ENCODE results near the gene ZNF638. TPM values are rescaled to one million over a fixed set of nuclear protein-coding genes. Genes with fewer than 3 reads are reported as not detected.

ZNF638 gene
- polyA plus RNA-seq, 6 donors from 2014 or later = 34.9 to 80.2 (median 50.9) TPM

DNA sequence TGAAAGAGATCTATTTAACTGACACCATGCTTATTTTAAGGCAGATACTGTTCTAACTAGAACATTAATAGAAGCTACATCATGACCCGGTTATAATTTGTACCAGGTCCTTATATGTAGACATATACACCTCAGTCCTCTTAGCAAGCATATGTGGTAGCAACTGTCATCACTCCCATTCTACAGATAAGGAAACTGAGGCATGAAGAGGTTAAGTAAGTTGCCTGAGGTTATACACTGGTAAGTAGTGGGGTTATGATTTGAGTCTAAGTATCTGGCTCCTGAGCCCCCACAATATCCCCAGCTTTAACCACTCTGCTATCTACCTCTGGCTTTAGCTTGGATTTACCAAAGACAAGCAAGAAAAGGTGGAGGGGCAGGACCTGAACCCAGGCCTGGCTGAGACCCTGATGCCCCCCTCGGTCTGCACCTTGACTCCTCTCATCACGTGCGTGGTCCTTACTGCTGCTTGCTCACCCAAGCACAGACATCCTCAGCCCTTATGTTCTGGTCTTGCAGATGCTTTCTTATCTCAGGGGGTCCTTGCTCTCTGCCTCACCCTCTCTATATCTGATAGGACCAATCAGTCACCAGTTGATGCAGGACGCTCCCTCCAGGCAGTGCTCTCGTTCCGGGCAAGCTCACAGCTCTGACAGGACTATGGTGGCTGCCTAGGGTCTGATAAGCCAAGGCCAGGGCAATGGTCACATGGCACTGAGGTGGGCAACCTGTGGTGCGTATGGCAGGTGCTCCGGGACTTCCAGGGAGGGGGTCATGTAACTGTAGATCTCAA lies 125.7 kb downstream of the ZNF638 start:
- Mint-ChIP-seq H3K4me1 (peaks cover 11 to 18% (median 16%) of the 10 kb centered on the region in 3 donors), H3K27ac (peak overlapping the region in 2 of 6 donors; percentile 5 to 73), H3K27me3 (peaks cover 33 to 67% (median 53%) of the 10 kb centered on the region in 3 donors), H3K9me3 (peaks cover 0 to 6% (median 2%) of the 10 kb centered on the region in 7 donors), H3K4me3 (no peak overlapping the region), H3K36me3 (peaks cover 0 to 18% of the 10 kb centered on the region in 2 donors)
- ATAC-seq (ENCODE audit: low read depth in 2 of 2) = no peak
- no peak for DNase-seq

DNA sequence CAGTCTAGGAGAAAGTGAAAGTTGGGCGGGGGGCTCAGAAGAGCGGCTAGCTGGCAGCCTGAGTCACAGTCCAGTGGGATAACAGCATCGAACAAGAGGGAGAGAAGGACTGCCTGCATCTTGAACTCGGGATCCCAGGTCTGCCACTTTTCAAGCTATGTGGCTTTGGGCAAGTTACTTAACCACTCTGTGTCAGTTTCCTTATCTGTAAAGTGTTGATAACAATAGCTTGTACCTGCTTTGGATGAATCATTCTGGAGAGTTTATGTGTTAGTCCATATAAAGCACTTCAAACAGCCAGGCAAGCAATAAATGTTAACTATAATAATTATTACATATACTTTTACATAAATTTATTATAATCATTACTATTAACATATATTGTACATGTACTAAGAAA lies 126.3 kb downstream of the ZNF638 start:
- DNase-seq = no peak
- Mint-ChIP-seq H3K9me3 (peaks cover 0 to 9% (median 2%) of the 10 kb centered on the region in 7 donors), H3K27me3 (peaks cover 27 to 62% (median 52%) of the 10 kb centered on the region in 3 donors), H3K27ac (peak overlapping the region in 1 of 6 donors; percentile 5), H3K4me3 (no peak overlapping the region), H3K36me3 (peaks cover 0 to 18% of the 10 kb centered on the region in 2 donors), H3K4me1 (peaks cover 6 to 14% (median 10%) of the 10 kb centered on the region in 3 donors)
- ATAC-seq (ENCODE audit: low read depth in 2 of 2) = no peak

DNA sequence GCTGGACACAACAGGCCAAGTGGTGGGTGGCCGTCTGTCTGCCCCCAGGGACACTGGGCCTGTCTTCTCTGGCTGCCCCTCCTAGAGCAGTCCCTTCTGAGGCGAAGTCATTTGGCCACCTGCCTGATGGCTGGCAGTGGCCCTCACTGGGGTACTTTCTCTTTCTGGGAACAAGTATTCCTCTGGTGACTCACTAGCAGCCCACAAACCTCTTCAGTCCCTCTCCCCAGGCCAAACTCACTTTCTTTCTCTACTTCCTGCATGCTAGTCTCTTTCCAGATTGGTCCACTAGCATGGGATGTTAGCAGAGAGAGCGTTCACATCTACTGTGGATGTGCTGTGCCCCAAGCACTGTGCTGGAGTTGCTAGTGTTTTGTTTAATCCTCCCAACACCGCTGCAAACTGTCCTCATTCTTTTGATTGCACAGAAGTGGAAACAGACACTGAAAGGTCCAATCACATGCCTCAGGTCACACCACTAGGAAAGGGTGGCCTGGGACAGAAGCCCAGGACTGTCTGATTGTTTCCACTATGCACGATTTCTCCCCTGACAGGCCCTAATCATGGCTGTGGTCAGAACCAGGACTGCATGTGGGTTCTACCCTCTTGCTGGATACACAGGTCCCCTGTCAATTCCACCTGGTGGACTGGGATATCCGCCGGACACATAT lies 127.0 kb downstream of the ZNF638 start:
- Mint-ChIP-seq H3K27ac (no peak overlapping the region), H3K4me1 (peaks cover 5 to 14% (median 6%) of the 10 kb centered on the region in 3 donors), H3K4me3 (no peak overlapping the region), H3K9me3 (peaks cover 0 to 11% (median 4%) of the 10 kb centered on the region in 7 donors), H3K27me3 (peaks cover 23 to 57% (median 52%) of the 10 kb centered on the region in 3 donors), H3K36me3 (peaks cover 0 to 18% of the 10 kb centered on the region in 2 donors)
- DNase-seq = no peak
- ATAC-seq (ENCODE audit: low read depth in 2 of 2) = no peak

DNA sequence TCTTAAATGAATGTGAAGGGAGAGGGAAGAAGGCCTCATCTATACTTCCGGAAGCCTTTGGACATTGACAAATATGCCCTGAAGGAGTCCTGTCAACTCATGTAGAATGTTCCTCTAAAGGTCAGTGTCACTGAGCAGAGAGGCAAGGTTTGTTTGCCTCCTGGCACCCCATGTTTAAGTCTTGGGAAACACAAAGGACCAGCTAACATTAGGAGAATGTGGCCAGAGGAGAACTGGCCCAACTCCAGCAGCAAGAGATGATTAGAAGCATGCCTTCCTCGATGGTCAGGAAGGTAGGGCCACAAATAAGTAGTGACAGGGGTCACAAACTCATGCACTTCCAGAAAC lies 127.5 kb downstream of the ZNF638 start:
- Mint-ChIP-seq H3K27me3 (peaks cover 23 to 52% (median 52%) of the 10 kb centered on the region in 3 donors), H3K4me1 (peaks cover 5 to 14% (median 6%) of the 10 kb centered on the region in 3 donors), H3K9me3 (peaks cover 0 to 11% (median 4%) of the 10 kb centered on the region in 7 donors), H3K4me3 (no peak overlapping the region), H3K36me3 (peaks cover 0 to 18% of the 10 kb centered on the region in 2 donors), H3K27ac (no peak overlapping the region)
- DNase-seq (no peak), ATAC-seq (ENCODE audit: low read depth in 2 of 2) (no peak)

DNA sequence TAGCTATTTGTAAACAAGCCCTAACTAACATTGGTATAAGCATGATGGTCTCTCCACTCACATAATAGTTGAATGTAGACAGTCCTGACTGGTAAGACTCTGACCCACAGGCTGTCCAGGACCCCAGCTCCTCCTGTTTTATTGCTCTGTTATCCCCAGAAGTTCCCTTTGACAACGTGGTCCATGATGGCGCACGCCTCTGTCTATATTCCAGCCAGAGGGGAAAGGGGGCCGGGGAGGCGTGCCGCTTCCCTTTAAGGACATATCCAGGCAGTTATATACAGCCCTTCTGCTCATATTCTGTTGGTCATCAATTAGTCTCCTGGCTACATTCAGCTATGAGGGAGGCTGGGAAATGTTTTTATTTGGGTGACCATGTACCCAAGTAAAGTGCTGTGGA lies 128.5 kb downstream of the ZNF638 start:
- peaks cover 15 to 42% (median 42%) of the 10 kb centered on the region in 3 donors for H3K27me3 Mint-ChIP-seq
- H3K4me3 Mint-ChIP-seq = no peak overlapping the region
- H3K9me3 Mint-ChIP-seq = peaks cover 0 to 11% (median 4%) of the 10 kb centered on the region in 7 donors
- H3K27ac Mint-ChIP-seq = no peak overlapping the region
- DNase-seq (no peak), ATAC-seq (ENCODE audit: low read depth in 2 of 2) (no peak)
- peaks cover 0 to 9% (median 1%) of the 10 kb centered on the region in 3 donors for H3K4me1 Mint-ChIP-seq
- H3K36me3 Mint-ChIP-seq = peaks cover 0 to 16% of the 10 kb centered on the region in 2 donors

DNA sequence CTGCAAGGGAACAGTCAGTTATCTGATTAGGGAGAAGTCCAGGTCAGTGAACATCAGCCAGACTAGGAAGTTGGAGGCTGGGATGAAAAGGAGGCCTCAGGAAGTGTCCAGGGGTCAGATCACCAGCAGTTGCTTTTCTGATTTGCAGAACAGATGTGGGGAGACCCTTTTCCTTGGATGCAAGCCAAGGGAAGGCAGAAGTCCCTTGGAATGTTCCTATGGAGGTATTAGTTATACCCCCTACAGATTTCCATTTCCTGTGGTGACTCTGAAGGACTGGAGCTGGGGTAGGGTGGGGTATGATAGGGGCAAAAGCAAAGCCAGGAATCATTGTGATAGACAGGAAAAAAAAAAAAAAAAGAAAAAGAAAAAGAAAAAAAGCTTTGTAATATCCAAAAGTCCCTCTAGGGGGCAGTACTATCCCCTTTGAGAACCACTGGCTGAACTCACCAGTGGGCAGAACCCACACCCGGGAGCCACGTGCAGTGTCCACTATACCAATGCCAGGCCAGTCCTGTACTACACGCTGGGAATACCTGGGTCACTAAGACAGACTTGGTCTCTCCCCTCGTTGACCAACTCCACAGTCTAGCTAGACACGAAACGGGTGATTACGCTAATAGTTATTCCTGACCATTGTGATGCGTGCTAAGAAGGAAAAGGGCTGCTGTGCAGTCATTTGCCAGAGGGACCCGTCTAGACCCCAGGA lies 129.2 kb downstream of the ZNF638 start:
- Mint-ChIP-seq H3K4me3 (no peak overlapping the region), H3K36me3 (peaks cover 0 to 9% of the 10 kb centered on the region in 2 donors), H3K27ac (no peak overlapping the region), H3K9me3 (peaks cover 0 to 11% (median 4%) of the 10 kb centered on the region in 7 donors), H3K4me1 (peaks cover 0 to 2% (median under 1%) of the 10 kb centered on the region in 3 donors), H3K27me3 (peaks cover 8 to 35% (median 35%) of the 10 kb centered on the region in 3 donors)
- no peak for DNase-seq
- no peak for ATAC-seq (ENCODE audit: low read depth in 2 of 2)

DNA sequence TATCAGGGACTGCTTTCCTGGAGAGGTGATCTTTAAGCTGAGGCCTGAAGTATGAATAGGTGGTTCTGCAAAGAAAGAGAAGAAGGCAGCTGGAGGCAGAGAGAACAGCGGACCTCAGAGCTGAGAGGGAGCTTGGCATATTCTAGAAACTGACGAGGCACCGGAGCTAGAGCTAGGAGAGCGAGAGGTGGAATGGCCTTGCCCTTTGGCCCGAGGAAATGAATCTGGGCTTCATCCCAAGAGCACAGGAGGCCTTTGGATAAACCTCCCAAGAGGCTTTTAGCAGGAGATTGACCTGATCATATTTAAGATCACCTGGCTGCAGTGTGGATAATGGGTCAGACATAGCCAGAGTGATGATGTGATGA lies 129.7 kb downstream of the ZNF638 start:
- ATAC-seq (ENCODE audit: low read depth in 2 of 2) = no peak
- no peaks in the 10 kb centered on the region for H3K4me1 Mint-ChIP-seq
- peaks cover 6 to 30% (median 29%) of the 10 kb centered on the region in 3 donors for H3K27me3 Mint-ChIP-seq
- no peak overlapping the region for H3K27ac Mint-ChIP-seq
- DNase-seq = no peak
- H3K4me3 Mint-ChIP-seq = no peak overlapping the region
- peaks cover 0 to 11% (median 4%) of the 10 kb centered on the region in 7 donors for H3K9me3 Mint-ChIP-seq
- H3K36me3 Mint-ChIP-seq = peaks cover 0 to 3% of the 10 kb centered on the region in 2 donors

DNA sequence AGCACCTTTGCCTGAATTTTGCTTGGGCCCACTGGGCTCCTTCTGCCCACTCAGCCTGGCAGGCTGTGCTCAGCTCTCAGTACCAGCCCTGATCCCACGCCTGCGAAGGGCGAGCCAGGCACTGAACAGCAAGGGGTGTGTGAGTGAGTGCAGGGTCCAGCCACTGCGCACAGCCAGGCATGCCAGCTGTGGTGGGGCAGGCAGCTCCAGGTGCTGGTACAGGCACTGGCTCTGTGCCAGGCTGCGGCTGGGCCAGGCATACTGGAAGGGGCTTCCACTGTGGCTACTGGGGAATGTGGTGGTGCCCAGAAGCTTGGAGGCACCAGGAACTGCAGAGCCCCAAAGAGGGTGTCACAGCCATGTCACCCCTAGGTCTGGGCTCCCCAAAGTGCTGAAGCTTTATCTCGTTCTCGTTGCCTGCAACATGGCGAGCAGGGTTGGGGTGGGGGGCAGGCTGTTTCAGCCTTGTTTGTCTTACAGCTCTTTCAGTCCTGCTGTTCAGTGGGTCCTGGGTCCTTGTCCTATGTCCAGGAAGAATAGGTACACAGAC lies 130.5 kb downstream of the ZNF638 start:
- H3K27me3 Mint-ChIP-seq = peaks cover 10 to 27% (median 26%) of the 10 kb centered on the region in 3 donors
- no peaks in the 10 kb centered on the region for H3K36me3 Mint-ChIP-seq
- ATAC-seq (ENCODE audit: low read depth in 2 of 2) = no peak
- no peak for DNase-seq
- H3K4me1 Mint-ChIP-seq = peaks cover 3 to 5% (median 4%) of the 10 kb centered on the region in 3 donors
- peaks cover 0 to 11% (median 4%) of the 10 kb centered on the region in 7 donors for H3K9me3 Mint-ChIP-seq
- H3K4me3 Mint-ChIP-seq = no peak overlapping the region
- no peak overlapping the region for H3K27ac Mint-ChIP-seq

DNA sequence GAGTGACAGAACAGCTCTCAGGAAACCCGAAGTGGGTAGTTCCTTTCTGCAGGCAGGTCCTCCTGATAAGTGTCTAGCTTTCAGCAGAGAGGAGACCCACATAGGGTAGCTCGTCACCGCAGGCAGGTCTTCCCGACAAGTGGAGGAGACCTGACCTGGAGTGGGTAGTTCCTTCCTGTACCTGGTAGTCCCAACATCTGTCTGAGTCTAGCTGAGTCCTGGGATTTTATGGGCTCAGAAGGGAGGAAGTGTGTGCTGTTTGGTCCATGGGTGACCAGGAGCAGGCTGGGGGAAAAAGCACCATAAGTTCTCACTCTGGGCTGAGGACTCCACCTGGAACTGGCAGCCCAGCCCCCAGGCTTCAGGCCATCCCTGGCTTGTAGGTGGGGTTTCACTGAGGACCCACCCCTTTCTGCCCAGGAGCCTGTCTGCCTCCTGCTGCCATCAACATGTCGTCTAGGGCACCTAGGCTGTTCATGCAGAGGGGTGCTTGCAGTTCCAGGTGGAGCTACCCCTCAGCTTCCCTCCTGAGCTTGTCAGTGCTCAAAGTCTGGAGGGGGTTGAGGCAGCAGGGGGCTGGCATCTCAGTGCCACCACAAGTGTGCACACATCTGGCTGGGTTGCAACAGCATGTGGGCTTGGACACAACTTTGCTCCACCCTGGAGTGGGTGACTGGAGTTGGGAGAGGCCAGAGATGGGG lies 131.2 kb downstream of the ZNF638 start:
- Mint-ChIP-seq H3K4me3 (no peak overlapping the region), H3K27ac (no peak overlapping the region), H3K9me3 (peaks cover 0 to 11% (median 4%) of the 10 kb centered on the region in 7 donors), H3K36me3 (no peaks in the 10 kb centered on the region), H3K4me1 (peaks cover 7 to 10% (median 7%) of the 10 kb centered on the region in 3 donors), H3K27me3 (peaks cover 17 to 27% (median 26%) of the 10 kb centered on the region in 3 donors)
- ATAC-seq (ENCODE audit: low read depth in 2 of 2) (no peak), DNase-seq (no peak)

DNA sequence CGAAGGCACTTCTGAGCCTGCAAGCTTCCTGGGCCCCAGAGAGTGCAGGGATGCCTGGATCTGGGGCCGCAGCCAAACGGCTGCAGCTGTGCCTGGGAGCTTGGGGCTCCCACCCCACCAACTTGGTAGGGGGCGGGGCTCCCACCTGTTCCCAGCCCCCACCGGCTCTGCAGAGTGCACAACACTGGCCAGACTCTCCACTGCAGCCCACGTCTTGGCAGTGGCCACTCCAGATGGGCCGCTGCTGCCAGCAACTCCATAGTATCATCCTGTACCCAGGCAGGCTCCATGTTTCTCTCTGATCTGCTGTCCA lies 131.7 kb downstream of the ZNF638 start:
- no peak for ATAC-seq (ENCODE audit: low read depth in 2 of 2)
- H3K36me3 Mint-ChIP-seq = no peaks in the 10 kb centered on the region

DNA sequence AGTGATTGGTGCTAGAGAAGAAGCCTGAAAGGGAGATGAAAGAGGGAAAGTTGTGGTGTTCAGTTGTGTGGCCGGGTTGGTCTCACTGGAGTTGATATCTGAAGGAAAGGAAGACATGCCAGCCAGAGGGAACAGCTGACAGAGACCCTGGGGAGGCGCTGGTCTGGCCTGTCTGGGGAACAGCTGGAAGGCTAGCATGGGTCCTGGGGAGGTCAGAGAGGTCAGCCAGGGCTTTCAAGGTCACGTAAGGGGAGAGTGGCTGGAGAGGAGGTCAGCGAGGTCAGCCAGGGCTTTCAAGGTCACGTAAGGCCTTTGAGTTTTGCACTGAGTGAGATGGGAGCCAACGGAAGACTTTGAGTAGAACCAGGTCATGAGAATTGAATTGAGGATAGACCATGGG lies 132.8 kb downstream of the ZNF638 start:
- Mint-ChIP-seq H3K4me3 (no peak overlapping the region), H3K27me3 (peaks cover 28 to 40% (median 33%) of the 10 kb centered on the region in 3 donors), H3K27ac (no peak overlapping the region), H3K9me3 (peaks cover 0 to 11% (median 4%) of the 10 kb centered on the region in 7 donors), H3K36me3 (no peaks in the 10 kb centered on the region), H3K4me1 (peaks cover 7 to 10% (median 7%) of the 10 kb centered on the region in 3 donors)
- DNase-seq (no peak), ATAC-seq (ENCODE audit: low read depth in 2 of 2) (no peak)

More for the DNA sequence above, 131.7 kb downstream of the ZNF638 start:
- H3K9me3 Mint-ChIP-seq = peaks cover 0 to 11% (median 4%) of the 10 kb centered on the region in 7 donors
- H3K4me1 Mint-ChIP-seq = peaks cover 7 to 10% (median 7%) of the 10 kb centered on the region in 3 donors
- DNase-seq = no peak
- peaks cover 20 to 31% (median 30%) of the 10 kb centered on the region in 3 donors for H3K27me3 Mint-ChIP-seq
- no peak overlapping the region for H3K27ac Mint-ChIP-seq
- no peak overlapping the region for H3K4me3 Mint-ChIP-seq

DNA sequence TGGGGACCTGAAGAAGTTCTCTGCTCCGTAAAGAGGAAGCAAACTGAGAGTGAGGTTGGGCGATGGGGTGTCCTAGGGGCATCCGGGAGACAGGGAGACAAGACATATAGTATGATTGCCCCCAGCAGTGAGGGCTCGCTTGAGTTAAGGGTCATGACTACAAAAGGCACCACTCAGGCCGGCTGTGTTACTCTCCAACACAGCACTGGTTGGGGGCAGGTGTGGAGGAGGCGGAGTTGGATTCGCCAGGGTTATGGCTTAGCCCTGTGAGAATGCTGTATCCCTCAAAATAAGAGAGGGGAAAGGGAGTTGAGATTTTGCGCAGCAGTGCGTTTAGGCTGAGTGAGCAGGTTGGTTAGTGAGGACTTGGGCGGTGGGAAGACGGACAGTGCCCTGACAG lies 133.8 kb downstream of the ZNF638 start:
- H3K4me3 Mint-ChIP-seq = no peak overlapping the region
- no peaks in the 10 kb centered on the region for H3K36me3 Mint-ChIP-seq
- H3K9me3 Mint-ChIP-seq = peaks cover 0 to 11% (median 4%) of the 10 kb centered on the region in 7 donors
- no peak overlapping the region for H3K27ac Mint-ChIP-seq
- H3K4me1 Mint-ChIP-seq = peaks cover 7 to 10% (median 7%) of the 10 kb centered on the region in 3 donors
- H3K27me3 Mint-ChIP-seq = peaks cover 28 to 44% (median 38%) of the 10 kb centered on the region in 3 donors
- DNase-seq (no peak), ATAC-seq (ENCODE audit: low read depth in 2 of 2) (no peak)

Data from naive B cell (primary cell).